Transverse colon (tissue), 4 donors: ENCODE data around the gene RBBP8.

Experiments
- POLR2AphosphoS5 ChIP-seq, 3 donors: sonication (generic); formaldehyde crosslinking; IDR thresholded peaks; one replicate each; pipeline ENCODE4 v1.6.1; 2016; ENCODE audit warnings: antibody characterized with exemption in 3 of 3
- TF ChIP-seq, protein P1 (sequence below), 5 experiments: fragments of 200-600 bp in 3 of 5; fragments of 450-650 bp in 2 of 5; sonication (generic) in 3 of 5; IDR thresholded peaks; 1 replicate in 2 of 5; 2 replicates in 3 of 5; pipeline ENCODE4 v1.5.1; 2016 to 2017; ENCODE audit warnings: antibody characterized with exemption in 5 of 5, inconsistent platforms in 3 of 5, mild to moderate bottlenecking in 2 of 5, moderate library complexity in 1 of 5

DNA sequence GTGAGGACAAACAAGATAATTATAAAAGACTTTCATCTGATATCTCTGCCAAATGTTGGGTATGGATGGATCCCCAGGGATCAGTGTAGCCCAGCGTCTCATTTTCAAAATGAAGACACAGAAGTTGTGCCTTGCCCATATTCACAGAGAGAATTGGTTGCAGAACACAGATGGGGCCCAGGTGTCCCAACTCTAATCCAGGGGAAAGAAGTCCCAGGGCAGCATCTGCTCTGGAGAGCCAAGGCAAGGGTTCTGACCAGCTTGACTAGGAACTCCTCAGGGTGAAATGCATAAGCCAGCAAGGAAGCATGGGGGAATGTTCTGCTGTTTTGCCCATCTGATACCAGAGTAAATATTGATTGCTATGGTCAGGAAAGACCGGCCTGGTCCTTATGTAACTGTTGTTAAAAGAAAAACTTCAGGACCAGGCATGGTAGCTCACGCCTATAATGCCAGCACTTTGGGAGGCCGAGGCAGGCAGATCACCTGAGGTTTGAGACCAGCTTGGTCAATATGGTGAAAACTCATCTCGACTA is 133.4 kb downstream of the RBBP8 start:
- TF ChIP-seq, protein P1, sequence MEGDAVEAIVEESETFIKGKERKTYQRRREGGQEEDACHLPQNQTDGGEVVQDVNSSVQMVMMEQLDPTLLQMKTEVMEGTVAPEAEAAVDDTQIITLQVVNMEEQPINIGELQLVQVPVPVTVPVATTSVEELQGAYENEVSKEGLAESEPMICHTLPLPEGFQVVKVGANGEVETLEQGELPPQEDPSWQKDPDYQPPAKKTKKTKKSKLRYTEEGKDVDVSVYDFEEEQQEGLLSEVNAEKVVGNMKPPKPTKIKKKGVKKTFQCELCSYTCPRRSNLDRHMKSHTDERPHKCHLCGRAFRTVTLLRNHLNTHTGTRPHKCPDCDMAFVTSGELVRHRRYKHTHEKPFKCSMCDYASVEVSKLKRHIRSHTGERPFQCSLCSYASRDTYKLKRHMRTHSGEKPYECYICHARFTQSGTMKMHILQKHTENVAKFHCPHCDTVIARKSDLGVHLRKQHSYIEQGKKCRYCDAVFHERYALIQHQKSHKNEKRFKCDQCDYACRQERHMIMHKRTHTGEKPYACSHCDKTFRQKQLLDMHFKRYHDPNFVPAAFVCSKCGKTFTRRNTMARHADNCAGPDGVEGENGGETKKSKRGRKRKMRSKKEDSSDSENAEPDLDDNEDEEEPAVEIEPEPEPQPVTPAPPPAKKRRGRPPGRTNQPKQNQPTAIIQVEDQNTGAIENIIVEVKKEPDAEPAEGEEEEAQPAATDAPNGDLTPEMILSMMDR (IDR thresholded peaks at IDR 0.05): no peak
- no peak for TF ChIP-seq POLR2AphosphoS5 (IDR thresholded peaks at IDR 0.05)
